ENCODE measurements around the gene ZSCAN10.
"Not testable (repeated sequence)": the region's sequence is repeated elsewhere in the genome, so short reads cannot be mapped to it uniquely, and the experiment has no call there.

The ZSCAN10 gene

GRCh38 chr16:3140603-3141427 lies 41.7 kb upstream of the ZSCAN10 start:
- no peak for TF ChIP-seq CTCF (IDR thresholded peaks at IDR 0.05; ENCODE audit: low read depth, low read length, missing control alignments)

GRCh38 chr16:3139561-3139960 lies 40.5 kb upstream of the ZSCAN10 start:
- DNase-seq (ENCODE audit: low read depth); in situ Hi-C loops (cut with HindIII; ENCODE audit: low sequenced_read_pairs): not testable (repeated sequence)

More at GRCh38 chr16:3140603-3141427, 41.7 kb upstream of the ZSCAN10 start:
- no peak overlapping the region for H3K4me3 ChIP-seq (ENCODE audit: low read depth, low read length)
- no peak for DNase-seq (ENCODE audit: low read depth)
- in situ Hi-C loops (cut with HindIII; ENCODE audit: low sequenced_read_pairs), result no loop called here

GRCh38 chr16:3138823-3139426 lies 39.8 kb upstream of the ZSCAN10 start:
- TF ChIP-seq CTCF (IDR thresholded peaks at IDR 0.05; ENCODE audit: low read depth, low read length, missing control alignments), result no peak
- DNase-seq (ENCODE audit: low read depth), result no peak
- H3K4me3 ChIP-seq (ENCODE audit: low read depth, low read length), result no peak overlapping the region
- in situ Hi-C loops (cut with HindIII; ENCODE audit: low sequenced_read_pairs), result no loop called here

More at GRCh38 chr16:3139561-3139960, 40.5 kb upstream of the ZSCAN10 start:
- not testable (repeated sequence) for H3K4me3 ChIP-seq (ENCODE audit: low read depth, low read length)

- in situ Hi-C loops (cut with HindIII; ENCODE audit: low sequenced_read_pairs), result no loop called here
- TF ChIP-seq CTCF (IDR thresholded peaks at IDR 0.05; ENCODE audit: low read depth, low read length, missing control alignments), result no peak
- DNase-seq (ENCODE audit: low read depth), result no peak
- H3K4me3 ChIP-seq (ENCODE audit: low read depth, low read length), result no peak overlapping the region
Observed at GRCh38 chr16:3138342-3138741, 39.2 kb upstream of the ZSCAN10 start.

- no peak overlapping the region for H3K4me3 ChIP-seq (ENCODE audit: low read depth, low read length)
- in situ Hi-C loops (cut with HindIII; ENCODE audit: low sequenced_read_pairs), result no loop called here
- no peak for TF ChIP-seq CTCF (IDR thresholded peaks at IDR 0.05; ENCODE audit: low read depth, low read length, missing control alignments)
- no peak for DNase-seq (ENCODE audit: low read depth)
Observed at GRCh38 chr16:3137267-3137666, 38.2 kb upstream of the ZSCAN10 start.

- no peak for DNase-seq (ENCODE audit: low read depth)
- TF ChIP-seq CTCF (IDR thresholded peaks at IDR 0.05; ENCODE audit: low read depth, low read length, missing control alignments), result no peak
- peak overlapping the region; percentile 100 for H3K4me3 ChIP-seq (ENCODE audit: low read depth, low read length)
- in situ Hi-C loops (cut with HindIII; ENCODE audit: low sequenced_read_pairs), result no loop called here
Observed at GRCh38 chr16:3135126-3135715, 36.1 kb upstream of the ZSCAN10 start.

All from astrocyte of the cerebellum (primary cell).